GM18526 (cell line): ENCODE measurements around the gene EIF4E2.

ENCODE experiments used
- POLR2A ChIP-seq: IDR thresholded peaks from 3 replicates; pipeline ENCODE4 v1.6.1; 2011; ENCODE audit not compliant: insufficient read length; ENCODE audit errors: extremely low read depth

Gene EIF4E2

DNA sequence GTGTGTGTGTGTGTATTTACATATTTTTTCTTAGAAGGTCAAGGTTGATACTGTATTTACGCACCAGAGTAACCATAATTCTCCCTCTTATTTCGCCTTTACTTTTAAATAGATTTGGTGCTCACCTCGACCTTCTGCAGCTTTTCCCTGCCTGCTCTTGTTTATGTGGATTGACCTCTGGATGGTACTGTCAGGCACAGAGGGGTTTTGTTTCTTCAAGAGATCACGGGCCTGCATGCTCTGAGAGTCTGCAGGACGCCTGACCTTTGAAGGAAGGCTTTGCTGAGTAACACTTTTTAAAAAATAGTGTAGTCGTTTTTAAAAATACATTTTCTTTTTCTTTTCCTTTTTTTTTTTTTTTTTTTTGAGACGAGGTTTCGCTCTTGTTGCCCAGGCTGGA lies 64.8 kb downstream of the EIF4E2 start:
- TF ChIP-seq POLR2A, result no peak
